Fibroblast of gingiva (primary cell): ENCODE data around the gene SLC15A1.

Experiments
- DNase-seq: peaks from one replicate; pipeline ENCODE4 v3.0.0-alpha.2; 2011; ENCODE audit warnings: low read depth

SLC15A1 gene

DNA sequence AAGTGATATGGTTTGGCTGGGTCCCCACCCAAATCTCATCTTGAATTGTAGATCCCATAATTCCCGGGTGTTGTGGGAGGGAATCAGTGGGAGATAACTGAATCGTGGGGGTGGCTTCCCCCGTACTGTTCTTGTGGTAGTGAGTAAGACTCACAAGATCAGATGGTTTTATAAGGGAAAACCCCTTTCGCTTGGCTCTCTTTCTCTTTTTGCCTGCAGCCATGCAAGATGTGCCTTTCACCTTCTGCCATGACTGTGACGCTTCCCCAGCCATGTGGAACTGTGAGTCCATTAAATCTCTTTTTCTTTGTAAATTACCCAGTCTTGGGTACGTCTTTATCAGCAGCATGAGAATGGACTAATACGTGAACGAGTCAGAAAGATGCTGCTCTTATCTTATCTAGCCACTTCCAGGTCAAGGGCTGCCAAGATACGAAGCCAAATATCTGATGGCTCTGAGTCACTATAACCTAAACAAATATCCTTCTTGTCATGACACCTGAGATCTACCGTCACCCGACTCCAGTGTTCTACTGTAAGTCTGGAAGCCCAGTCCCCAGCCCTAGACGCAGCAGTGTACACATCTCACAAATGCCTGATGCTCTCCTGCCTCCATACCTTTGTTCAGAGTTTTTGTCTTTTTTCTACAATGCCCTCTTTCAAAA lies 45.9 kb downstream of the SLC15A1 start:
- DNase-seq = no peak

GRCh38 chr13:98697791-98698190 lies 54.7 kb downstream of the SLC15A1 start:
- DNase-seq = no peak

DNA sequence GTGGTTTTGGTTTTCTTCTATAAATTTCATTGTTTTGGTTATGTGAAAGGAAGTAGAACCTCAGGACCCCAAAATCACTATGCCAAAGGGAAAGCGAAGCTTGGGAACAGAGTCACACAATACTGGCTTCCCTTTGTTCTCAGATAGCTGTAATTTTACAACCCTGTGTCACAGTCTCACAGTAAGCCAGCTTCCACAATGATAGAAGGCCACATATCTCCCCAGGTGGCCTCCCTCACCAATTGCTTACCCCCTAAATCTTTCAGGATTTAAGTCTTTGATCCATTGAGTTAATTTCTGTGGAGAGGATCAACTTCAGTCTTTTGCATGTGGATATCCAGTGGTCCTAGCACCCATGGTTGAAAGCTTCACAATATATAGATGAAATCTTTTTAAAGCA lies 58.7 kb downstream of the SLC15A1 start:
- no peak for DNase-seq

DNA sequence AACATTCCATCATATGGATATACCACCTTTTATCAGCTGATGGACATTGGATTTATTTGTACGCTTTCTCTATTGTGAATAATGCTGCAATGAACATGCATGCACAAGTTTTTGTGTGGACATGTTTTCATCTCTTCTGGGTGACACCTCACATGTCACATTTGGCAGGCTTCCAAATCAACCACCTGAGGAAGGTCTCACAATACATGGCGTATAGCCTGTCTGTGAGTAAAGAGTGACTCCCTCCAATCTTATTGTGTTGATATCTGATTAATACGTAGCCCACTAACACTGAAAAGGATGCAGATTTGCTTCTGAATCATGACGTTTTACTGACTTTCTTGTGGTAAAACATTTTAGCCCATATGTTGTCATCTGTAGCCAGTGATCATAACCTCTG lies 61.1 kb downstream of the SLC15A1 start:
- no peak for DNase-seq

DNA sequence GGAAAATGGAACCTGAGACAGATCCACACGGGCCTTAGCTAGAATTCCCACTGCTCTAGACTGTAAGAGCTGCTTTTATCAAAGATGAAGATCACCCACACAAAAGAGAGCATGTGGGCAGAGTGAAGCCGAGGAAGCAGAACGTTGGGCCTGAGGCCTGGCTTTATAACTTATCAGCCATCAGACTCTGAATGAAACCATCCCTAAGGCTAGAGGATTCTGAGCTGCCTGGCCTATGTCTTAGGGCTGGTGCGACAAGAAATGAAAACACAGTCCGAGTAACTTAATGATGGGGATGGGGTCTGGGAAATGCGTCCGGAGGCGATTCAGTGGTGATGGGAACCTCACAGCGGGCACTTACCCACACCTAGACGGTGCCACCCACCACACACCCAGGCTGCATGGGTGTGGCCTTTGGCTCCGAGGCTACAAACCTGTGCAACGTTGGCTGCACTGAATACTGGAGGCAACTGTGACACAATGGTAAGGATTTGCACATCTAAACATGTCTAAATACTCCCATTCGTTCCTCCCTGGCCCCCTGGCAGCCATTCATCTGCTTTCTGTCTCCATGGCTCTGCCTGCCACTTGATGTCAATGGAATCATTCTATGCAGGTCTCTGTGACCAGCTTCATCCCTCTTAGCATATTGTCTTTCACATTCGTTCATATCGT lies 62.0 kb downstream of the SLC15A1 start:
- no peak for DNase-seq

- DNase-seq = no peak
Observed at GRCh38 chr13:98689347-98689968, 63.0 kb downstream of the SLC15A1 start.

- DNase-seq = no peak
Observed at GRCh38 chr13:98688373-98688772, 64.1 kb downstream of the SLC15A1 start.

- DNase-seq = no peak
Observed at GRCh38 chr13:98687319-98687718, 65.2 kb downstream of the SLC15A1 start.

GRCh38 chr13:98686270-98686669 lies 66.2 kb downstream of the SLC15A1 start:
- no peak for DNase-seq

GRCh38 chr13:98685146-98685545 lies 67.3 kb downstream of the SLC15A1 start:
- no peak for DNase-seq

DNA sequence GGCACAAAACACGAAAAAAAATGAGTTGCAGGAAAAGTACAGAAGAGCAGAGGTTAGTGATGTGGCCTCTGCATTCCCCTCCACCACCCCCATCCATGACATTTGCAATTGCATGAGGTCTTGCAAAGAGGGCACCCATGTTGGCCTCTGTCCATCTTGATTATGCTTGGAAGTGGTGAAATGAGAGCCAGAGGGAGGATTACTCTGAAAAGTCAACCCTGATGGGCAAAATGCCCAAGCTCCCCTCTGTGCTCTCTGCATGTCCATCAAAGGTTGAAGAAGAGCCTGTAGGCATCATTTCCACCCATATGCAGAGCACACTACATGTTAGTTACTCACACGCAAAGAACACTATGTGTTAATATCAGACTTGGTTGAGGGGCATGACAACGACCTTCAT lies 71.4 kb downstream of the SLC15A1 start:
- DNase-seq = no peak

- no peak for DNase-seq
Observed at GRCh38 chr13:98678741-98679140, 73.7 kb downstream of the SLC15A1 start.

GRCh38 chr13:98677398-98677797 lies 75.1 kb downstream of the SLC15A1 start:
- no peak for DNase-seq

GRCh38 chr13:98676239-98676638 lies 76.2 kb downstream of the SLC15A1 start:
- DNase-seq = no peak

GRCh38 chr13:98675837-98676236 lies 76.6 kb downstream of the SLC15A1 start:
- DNase-seq = no peak

DNA sequence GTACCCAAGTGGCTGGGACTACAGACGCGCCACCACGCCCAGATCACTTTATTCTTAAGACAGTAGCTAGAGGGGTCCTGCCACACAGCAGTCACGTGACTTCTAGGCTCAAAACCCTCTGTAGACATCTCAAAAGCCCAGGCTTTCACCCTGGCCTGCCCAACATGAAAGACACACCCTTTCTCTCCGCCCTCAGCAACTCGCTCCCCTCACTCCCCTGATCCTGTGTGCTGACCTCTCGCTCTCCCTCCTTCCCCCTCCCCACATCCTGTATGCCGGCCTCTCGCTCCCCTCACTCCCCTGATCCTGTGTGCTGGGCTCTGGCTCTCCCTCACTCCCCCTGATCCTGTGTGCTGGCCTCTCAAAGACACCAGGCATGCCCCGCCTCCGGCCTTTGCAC lies 77.4 kb downstream of the SLC15A1 start:
- no peak for DNase-seq

GRCh38 chr13:98672947-98673613 lies 79.4 kb downstream of the SLC15A1 start:
- DNase-seq = peak; percentile 58

DNA sequence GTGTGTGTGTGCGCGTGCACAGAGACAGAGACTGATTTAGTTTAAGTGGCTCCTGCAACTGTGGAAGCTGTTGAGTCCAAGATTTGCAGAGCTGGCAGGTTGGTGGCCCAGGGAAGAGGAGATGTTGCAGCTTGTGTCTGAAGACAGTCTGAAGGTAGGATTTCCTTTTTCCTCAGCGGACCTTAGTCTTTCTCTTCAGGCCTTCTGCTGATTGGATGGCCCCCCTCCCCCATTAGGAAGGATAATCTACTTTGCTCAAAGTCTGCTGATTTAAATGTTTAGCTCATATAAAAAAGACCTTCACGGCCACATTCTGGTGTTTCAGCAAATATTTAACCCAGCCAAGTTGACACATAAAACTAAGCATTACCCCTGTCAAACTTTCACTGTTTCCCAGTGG lies 84.3 kb downstream of the SLC15A1 start:
- DNase-seq = no peak

GRCh38 chr13:98665638-98665995 lies 86.9 kb downstream of the SLC15A1 start:
- no peak for DNase-seq

- no peak for DNase-seq
Observed at GRCh38 chr13:98664924-98665637, 87.4 kb downstream of the SLC15A1 start.

DNA sequence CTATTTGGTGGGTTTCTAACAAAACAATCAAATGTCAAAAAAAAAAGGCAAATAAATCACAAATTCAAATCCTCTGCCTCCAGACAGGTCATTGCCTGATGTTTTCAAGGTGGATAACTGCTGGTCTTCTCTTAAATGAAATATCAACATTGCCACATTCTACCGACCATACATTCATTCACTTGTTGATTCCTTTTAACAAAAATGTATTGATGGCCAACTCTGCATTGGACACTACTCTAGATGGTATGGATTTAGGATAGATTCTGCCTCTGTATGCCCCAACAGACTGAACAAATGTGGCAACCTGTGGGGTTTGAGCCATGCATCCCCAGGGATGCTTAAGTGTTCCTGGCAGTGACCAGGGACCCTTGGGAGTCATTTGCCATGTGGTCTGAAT lies 88.0 kb downstream of the SLC15A1 start:
- no peak for DNase-seq

GRCh38 chr13:98664047-98664446 lies 88.4 kb downstream of the SLC15A1 start:
- peak; percentile 10 for DNase-seq
